ENCODE measurements around the gene INTS3. TPM values are rescaled to one million over a fixed set of nuclear protein-coding genes. Genes with fewer than 3 reads are reported as not detected.

The INTS3 gene
- total and polyA plus RNA-seq, 2 of the 8 experiments (the other 6 are each of a cell fraction or from before 2014, with no cell fraction given): 66.8 to 93.2 TPM

- CTCF ChIA-PET (ENCODE audit: partially characterized antibody): interaction anchor here (1.0 to 2.5 kb wide), 6 partner anchors 9 to 171 kb away, joined by 3 to 19 read pairs (median 4); partner anchors contain the start of genes JTB and RAB13
- no peak for FAIRE-seq
- TF ChIP-seq POLR2AphosphoS5 (IDR thresholded peaks at IDR 0.05; ENCODE audit: low read depth, low read length) (no peak), RNF2 (IDR thresholded peaks at IDR 0.05; ENCODE audit: borderline replicate concordance, low read depth, low read length, missing control alignments, poor library complexity, severe bottlenecking) (no peak), SIN3A (conservative IDR thresholded peaks at IDR 0.05 in 1 of 2, IDR thresholded peaks at IDR 0.05 in 1 of 2; ENCODE audit: low read depth in 1 of 2, low read length in 2 of 2) (no peak), CHD1 (IDR thresholded peaks at IDR 0.05; ENCODE audit: low read depth, low read length) (no peak), CBX8 (IDR thresholded peaks at IDR 0.05; ENCODE audit: borderline replicate concordance, low read depth, low read length) (no peak), ATF2 (IDR thresholded peaks at IDR 0.05; ENCODE audit: low read length) (no peak), CHD2 (IDR thresholded peaks at IDR 0.05; ENCODE audit: low read length) (no peak), ASH2L (IDR thresholded peaks at IDR 0.05; ENCODE audit: low read length) (no peak), HDAC6 (IDR thresholded peaks at IDR 0.05; ENCODE audit: low read depth, low read length) (no peak), BACH1 (IDR thresholded peaks at IDR 0.05; ENCODE audit: low read length) (no peak), TAF7 (optimal IDR thresholded peaks at IDR 0.05; ENCODE audit: borderline replicate concordance, low read depth, low read length) (no peak)
These were observed 88.5 kb downstream of the INTS3 start for GRCh38 chr1:153816283-153816889.

More at GRCh38 chr1:153816283-153816889, 88.5 kb downstream of the INTS3 start:
- Histone ChIP-seq H3K79me1 (ENCODE audit: low read depth, low read length) (no peaks in the 10 kb centered on the region), H3K18ac (ENCODE audit: extremely low read depth, low read length) (no peak overlapping the region), H4K91ac (replicated peaks; ENCODE audit: insufficient read length, low read length) (no peak overlapping the region), H2AK5ac (ENCODE audit: low read depth, low read length) (no peak overlapping the region), H3K9me3 (ENCODE audit: insufficient read depth in 2 of 2, low read depth in 1 of 2, low read length in 1 of 2) (no peaks in the 10 kb centered on the region), H2BK15ac (ENCODE audit: low read length) (no peak overlapping the region), H2AFZ (ENCODE audit: low read length) (no peak overlapping the region), H3K23me2 (ENCODE audit: low read depth, low read length) (no peaks in the 10 kb centered on the region), H3K36me3 (ENCODE audit: control insufficient read depth in 2 of 4, insufficient read depth in 4 of 4, low read length in 3 of 4) (peaks cover 21 to 71% (median 47%) of the 10 kb centered on the region in 4 experiments), H3K79me2 (ENCODE audit: control insufficient read depth in 1 of 2, insufficient read depth in 2 of 2, low read length in 2 of 2) (no peaks in the 10 kb centered on the region), H2BK12ac (ENCODE audit: low read depth, low read length) (no peak overlapping the region), H3K9ac (replicated peaks in 1 of 4; ENCODE audit: extremely low read depth in 1 of 4, low read depth in 3 of 4, low read length in 3 of 4) (no peak overlapping the region), H3K27me3 (replicated peaks in 1 of 4; ENCODE audit: control insufficient read depth in 3 of 4, extremely low read depth in 1 of 4, insufficient read depth in 3 of 4, low read length in 3 of 4) (no peaks in the 10 kb centered on the region), H2BK20ac (ENCODE audit: low read length) (no peak overlapping the region), H4K20me1 (replicated peaks in 1 of 2; ENCODE audit: control insufficient read depth in 1 of 2, insufficient read depth in 2 of 2, low read length in 2 of 2) (no peaks in the 10 kb centered on the region), H4K5ac (ENCODE audit: insufficient read length, low read depth, low read length) (no peak overlapping the region), H3K4ac (replicated peaks; ENCODE audit: insufficient read length, low read depth, low read length) (no peak overlapping the region), H2BK120ac (replicated peaks; ENCODE audit: low read depth, low read length) (no peak overlapping the region), H3K4me3 (ENCODE audit: extremely low read depth in 1 of 4, insufficient read depth in 2 of 4, low read depth in 3 of 4, low read length in 4 of 4) (no peak overlapping the region), H3K4me2 (ENCODE audit: insufficient read depth in 1 of 2, low read depth in 2 of 2, low read length in 2 of 2) (no peak overlapping the region), H4K8ac (ENCODE audit: extremely low read depth, insufficient read depth, low read length) (no peak overlapping the region), H3K27ac (ENCODE audit: low read depth, low read length) (no peak overlapping the region), H3K4me1 (replicated peaks in 1 of 4; ENCODE audit: control insufficient read depth in 3 of 4, insufficient read depth in 4 of 4, low read length in 3 of 4) (no peaks in the 10 kb centered on the region), H3K56ac (replicated peaks; ENCODE audit: insufficient read length, low read depth, low read length) (no peak overlapping the region), H2BK5ac (ENCODE audit: low read depth, low read length) (no peak overlapping the region), H3K23ac (ENCODE audit: insufficient read length) (no peak overlapping the region), H3K14ac (ENCODE audit: insufficient read length) (no peak overlapping the region)
- WGBS, 2 experiments (ENCODE audit: extremely low coverage in 1 of 2, insufficient coverage in 1 of 2, insufficient read length in 1 of 2, insufficient replicate concordance in 2 of 2, low coverage in 1 of 2, low lambda C conversion rate in 2 of 2, missing lambda C conversion rate in 1 of 2): 94% methylated on average over 13 of the region's 13 CpGs; no CpG with 5 or more reads in 1 of the 2 experiments
- POLR2A ChIA-PET (ENCODE audit: partially characterized antibody): interaction anchor here (0.6 to 2.5 kb wide), 7 partner anchors 11 to 174 kb away, joined by 3 to 14 read pairs (median 4); partner anchors contain the start of genes GATAD2B and RPS27
- DNase-seq (ENCODE audit: low read depth in 1 of 2, low spot score in 2 of 2): no peak

All from H1 (cell line).